HG02884 (cell line): Measurements from ENCODE around the gene ZNF136.

ENCODE experiments used
- ATAC-seq: cut with Tn5 transposase; IDR thresholded peaks from one replicate; pipeline ENCODE4 v1.9.1; 2021; ENCODE audit warnings: mild to moderate bottlenecking, moderate library complexity; ENCODE audit not compliant: unreplicated experiment

ZNF136 gene

DNA sequence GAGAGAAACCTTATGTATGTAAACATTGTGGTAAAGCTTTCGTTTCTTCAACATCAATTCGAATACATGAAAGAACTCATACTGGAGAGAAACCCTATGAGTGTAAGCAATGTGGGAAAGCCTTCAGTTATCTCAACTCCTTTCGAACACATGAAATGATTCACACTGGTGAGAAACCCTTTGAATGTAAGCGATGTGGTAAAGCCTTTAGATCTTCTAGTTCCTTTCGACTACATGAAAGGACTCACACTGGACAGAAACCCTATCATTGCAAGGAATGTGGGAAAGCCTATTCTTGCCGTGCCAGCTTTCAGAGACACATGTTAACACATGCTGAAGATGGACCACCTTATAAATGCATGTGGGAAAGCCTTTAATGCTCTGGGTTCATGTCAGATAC, 24.7 kb downstream of the ZNF136 start:
- ATAC-seq: no peak

DNA sequence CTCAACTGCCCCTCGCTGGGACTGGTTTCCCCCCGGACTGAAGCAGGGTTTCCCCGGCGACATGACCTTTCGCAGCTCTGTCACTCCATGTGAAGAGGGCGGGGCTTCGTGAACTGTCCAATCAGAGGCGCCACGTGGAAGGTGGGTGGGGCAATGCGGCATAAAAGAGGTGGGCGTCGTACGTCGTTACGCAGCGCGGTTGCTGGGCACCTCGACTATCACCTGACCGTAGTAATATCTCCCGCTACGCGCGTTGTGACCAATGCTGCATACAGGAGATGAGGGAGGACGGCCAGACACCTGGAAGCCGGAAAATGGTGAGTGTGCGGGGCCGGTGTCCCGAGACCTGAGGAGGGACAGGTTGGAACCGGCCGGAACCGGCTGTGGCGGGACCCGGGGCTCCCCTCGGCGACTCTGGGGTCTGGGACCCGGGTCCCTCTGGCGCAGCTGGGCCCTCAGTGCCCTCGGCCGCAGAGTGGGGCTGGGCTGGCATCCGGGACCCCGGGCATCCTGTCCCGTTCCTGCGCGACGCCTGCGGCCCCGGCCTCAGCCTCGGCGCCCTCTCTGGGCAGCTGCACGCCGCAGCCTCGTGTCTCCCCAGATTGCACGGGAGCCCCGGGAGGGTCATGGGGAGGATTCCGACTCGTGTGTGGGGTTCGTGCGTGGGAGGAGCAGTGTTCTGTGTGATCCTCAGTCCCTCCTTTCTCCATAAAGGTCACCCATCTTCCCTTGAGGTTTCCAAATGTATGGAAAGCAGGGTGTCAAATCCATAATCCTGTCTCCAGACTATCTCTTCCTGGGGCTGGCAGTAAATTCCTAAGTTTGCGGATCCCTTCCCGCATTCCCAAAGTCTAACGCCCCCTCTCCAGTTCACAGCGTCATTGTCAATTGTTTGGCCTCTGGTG, 32.2 kb downstream of the ZNF136 start:
- ATAC-seq: no peak

DNA sequence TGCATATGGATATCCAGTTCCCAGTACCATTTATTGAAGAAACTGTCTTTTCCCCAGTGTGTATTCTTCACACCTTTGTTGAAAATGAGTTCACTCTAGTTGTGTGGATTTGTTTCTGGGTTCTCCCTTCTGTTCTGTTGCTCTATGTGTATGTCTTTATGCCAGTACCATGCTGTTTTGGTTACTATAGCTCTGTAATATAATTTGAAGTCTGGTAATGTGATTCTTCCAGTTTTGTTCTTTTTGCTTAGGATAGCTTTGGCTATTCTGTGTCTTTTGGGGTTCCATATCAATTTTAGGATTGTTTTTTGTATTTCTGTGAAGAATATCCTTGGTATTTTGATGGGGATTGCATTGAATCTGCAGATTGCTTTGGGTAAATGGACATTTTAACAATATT, 35.2 kb downstream of the ZNF136 start:
- ATAC-seq: no peak

DNA sequence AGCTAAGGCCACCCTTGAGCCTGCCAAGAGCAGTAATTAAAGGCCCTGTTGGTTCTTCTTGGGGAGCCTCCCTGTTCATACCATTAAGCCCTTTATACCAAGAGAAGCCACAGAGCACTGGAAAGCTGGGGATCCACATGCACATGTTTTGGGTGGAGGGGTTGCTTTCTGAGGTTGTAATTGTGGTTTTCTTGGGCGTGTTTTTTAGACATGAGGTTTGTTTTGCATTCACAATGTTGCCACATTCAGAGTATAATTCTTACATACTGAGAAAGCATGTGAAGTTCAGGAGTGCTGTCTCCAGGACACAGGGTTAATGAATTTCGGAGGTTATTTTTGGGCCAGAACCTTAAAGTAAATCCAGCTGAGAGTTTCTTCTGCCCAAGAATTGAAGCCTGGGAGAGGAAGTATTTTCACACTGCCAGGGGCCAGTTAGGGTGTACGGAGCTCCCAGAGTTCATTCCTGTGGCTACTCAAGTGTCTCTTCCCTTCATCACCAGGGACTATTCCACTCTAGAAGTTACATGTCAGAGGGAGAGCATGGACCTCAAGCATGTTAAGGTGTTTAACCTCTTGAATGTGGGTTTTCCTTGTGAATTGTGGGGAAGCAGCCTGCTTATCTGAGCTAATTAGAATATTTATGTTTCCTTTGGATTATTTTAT, 37.0 kb downstream of the ZNF136 start:
- no peak for ATAC-seq

DNA sequence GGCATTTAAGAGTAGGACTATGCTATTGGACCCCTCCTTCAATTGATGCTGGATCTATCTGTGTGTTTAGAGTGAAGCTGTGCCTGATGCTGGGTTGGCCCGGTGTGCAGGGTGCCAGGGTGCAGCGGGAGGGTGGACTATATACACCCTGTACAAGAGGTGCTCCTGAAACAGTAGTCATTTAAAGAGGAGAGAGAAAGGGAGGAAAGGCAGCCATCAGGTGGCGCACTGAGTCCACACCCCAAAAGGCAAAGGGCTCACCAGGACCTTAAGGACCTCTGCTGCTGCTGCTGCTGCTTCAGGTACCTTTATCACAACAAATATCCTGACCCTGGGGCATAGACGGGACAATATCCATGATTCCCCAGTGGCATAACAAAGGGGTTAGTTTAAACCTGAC, 39.4 kb downstream of the ZNF136 start:
- no peak for ATAC-seq

DNA sequence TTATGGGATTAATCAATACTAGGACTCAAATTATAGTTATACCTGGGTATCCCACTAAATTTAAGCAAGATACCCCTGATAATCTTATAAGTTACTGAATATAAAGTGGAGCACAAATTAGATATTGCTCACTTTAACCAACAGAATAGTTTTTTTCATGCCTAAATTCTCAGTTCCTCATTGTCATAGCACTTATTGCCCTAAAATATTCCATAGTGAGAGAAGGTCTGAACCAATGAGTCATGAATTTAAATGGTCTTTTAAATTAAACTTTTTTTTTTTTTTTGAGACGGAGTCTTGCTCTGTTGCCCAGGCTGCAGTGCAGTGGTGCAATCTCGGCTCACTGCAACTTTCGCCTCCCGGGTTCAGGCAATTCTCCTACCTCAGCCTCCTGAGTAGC, 42.4 kb downstream of the ZNF136 start:
- no peak for ATAC-seq

DNA sequence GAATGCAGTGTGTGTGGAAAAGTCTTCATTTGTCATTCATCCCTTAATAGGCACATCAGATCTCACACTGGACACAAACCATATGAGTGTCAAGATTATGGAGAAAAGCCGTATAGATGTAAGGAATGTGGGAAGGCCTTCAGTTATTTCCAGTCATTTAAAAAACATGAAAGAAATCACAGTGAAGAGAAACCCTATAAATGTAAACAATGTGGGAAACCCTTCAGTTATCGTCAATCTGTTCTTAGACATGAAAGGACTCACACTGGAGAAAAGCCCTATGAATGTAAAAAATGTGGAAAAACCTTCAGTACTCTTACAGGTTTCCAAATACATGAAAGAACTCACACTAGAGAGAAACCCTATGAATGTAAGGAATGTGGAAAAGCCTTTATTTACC, 45.3 kb downstream of the ZNF136 start:
- ATAC-seq: no peak

DNA sequence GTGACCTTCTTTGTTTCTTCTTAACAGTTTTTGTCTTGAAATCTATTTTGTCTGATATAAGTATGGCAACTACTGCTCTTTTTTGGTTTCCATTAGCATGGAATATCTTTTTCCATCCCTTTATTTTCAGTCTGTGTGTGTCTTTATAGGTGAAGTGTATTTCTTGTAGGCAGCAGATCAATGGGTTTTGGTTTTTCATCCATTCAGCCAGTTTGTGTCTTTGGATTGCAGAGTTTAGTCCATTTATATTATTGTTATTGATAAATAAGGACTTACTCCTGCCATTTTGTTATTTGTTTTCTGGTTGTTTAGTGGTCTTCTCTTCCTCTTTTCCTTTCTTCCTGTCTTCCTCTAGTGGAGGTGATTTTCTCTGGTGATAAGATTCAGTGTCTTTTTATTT, 54.4 kb downstream of the ZNF136 start:
- no peak for ATAC-seq

DNA sequence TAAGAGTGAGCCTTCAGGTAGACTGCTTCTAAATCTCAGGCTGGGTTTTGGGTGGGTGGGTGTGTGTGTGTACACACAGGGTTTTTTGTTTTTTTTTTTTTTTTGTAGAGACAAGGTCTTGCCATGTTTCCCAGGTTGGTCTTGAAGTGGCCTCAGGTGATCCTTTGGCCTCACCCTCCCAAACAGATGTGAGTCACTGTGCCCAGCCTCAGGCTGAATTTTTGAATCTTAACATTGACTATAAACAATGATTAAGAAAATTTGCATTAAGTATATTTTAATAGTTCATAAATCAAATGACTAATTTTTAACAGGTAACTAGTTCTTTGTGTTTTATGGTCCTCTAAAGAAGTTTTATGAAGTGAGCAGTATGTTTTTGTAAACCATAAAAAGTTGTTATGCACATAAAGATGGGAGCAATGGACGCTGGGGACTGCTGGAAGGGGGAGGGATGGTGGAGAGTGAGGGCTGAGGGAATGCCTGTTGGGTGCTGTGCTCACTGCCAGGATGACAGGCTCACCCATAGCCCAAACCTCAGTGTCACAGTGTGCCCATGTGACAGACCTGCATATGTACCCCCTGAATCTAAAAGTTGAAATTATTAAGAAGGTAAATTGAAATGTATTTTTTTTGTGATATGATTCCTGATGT, 60.2 kb downstream of the ZNF136 start:
- ATAC-seq: no peak

DNA sequence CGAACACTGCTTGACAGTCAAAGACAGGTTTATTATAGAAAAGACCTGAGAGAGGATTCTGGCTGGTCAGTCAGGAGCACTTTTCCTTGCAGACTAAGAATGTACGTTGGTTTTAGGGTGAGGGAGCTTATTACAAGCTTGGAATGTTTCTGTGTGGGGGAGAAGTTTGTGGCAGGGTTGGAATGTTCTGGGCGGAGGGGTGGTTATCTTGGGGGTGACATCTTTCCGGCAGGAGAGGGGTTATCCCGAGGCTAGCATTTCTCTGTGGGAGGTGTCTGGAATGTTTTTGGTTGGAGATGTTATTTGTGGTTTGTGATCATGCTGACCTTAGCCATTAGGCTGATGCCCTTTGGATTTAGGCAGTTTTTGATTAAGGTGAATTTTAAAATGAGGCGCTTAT, 61.8 kb downstream of the ZNF136 start:
- no peak for ATAC-seq

DNA sequence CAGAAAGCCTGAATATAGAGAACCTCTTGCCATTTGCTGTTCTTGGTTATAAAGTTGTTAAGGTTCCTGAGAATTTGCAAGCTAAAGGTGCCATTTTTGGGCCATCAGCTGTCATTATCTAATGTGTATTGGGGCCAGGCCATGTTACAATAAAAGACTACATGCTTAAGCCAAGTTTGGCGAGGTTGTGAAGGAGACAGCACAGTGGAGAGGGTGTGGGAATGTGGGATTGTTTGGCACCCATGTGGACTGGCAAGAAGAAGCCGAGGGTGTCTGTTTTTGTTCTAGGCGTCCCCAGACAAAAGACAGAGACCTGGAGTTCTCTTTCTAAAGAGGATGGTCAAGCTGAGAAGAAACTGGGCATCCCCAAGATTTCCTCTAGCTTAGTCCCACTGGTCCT, 67.1 kb downstream of the ZNF136 start:
- no peak for ATAC-seq

DNA sequence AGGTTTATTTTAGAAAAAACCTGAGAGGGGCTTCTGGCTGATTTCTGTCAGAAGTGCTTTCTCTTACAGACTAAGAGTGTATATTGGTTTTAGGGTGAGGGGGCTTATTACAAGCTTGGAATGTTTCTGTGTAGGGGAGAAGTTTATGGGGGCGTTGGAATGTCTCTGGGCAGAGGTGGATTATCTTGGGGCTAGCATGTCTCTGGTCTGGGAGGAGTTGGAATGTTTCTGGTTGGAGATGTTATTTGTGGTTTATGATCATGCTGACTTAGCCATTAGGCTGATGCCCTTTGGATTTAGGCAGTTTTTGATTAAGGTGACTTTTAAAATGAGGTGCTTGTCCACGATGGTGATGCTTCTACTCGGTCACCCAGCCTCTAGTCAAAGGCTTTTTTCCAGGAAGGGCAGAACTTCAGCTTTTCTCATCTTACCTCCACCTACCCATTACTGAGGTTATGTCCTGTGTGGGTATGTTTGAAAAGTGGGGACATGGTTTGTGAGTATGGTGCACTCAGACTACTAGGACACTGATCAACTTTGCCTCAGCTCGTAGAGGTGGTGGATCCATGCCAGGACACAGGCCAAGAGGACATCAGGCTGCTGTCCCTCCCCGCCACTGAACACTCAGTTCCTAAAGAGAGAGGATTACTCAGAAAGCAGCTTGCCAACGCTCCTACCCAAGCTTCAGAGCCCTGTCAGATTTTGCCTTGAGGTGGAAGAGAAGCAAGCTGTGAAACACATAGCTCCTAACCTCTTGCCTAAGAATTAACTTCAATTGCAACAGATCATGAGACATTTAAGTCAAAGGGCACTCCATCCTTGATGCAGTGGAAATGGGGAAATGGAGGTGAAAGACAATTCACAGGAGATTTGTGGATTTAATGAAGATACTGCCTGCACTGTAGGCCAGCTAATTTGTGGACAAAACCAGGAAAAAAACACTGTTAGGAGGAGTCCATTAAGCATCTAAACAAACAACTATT, 68.1 kb downstream of the ZNF136 start:
- no peak for ATAC-seq

DNA sequence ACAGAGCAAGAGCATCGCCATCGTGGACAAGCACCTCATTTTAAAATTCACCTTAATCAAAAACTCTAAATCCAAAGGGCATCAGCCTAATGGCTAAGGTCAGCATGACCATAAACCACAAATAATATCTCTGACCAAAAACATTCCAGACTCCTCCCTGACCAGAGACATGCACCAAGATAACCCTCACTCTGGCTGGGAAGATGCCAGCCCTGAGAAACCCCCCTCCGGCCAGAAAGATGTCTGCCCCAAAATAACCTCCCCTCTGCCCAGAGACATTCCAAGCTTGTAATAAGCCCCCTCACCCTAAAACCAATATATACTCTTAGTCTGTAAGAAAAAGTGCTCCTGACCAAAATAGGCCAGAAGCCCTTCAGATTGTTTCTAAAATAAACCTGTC, 70.1 kb downstream of the ZNF136 start:
- ATAC-seq: no peak

DNA sequence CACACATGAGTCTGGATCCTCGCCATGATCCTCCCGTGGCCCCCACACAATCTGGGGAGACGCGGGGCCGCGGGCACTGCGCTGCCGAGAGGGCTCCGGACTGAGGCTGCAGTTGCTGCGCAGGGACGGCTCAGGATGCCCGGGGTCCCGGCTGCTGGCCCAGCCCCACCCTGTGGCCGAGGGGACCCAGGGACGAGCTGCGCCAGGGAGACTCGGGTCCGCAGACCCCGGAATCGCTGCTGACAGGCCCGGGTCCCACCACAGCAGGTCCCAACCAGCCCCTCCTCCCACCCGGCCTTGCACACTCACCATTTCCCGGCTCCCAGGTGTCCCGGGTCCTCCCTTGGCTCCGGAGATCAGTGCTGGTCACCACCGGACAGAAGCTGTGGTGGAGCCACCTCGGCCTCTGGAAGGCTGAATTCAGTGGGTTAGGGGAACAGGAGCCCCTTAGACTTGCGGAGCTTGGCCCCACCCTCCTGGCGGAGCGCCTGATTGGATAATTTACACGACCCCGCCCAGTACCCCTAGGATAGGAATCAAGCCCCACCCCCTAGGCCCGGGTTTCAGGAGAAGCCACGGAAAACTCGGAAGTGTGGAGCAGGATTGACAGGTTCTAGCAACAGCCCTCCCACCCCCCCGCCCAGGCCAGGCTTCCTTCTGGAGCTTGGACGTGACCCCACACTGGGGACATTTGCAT, 74.4 kb downstream of the ZNF136 start:
- ATAC-seq: no peak
